Omental fat pad (tissue), 4 donors: ENCODE results near the gene PEPD. TPM values are rescaled to one million over a fixed set of nuclear protein-coding genes. Genes with fewer than 3 reads are reported as not detected.

Source experiments
- ATAC-seq: fragments of 150-250 bp; one replicate; pipeline ENCODE4 v1.9.1; 2016; ENCODE audit warnings: mild to moderate bottlenecking, moderate library complexity; ENCODE audit not compliant: low FRiP score
- DNase-seq: peaks from one replicate; pipeline ENCODE4 v3.0.0-alpha.2; 2019; ENCODE audit warnings: low spot score
- CTCF ChIP-seq, 3 donors: fragments of 450-650 bp; IDR thresholded peaks; one replicate each; pipeline ENCODE4 v1.5.1; 2016 to 2017; ENCODE audit warnings: antibody characterized with exemption in 3 of 3, mild to moderate bottlenecking in 3 of 3, moderate library complexity in 2 of 3
- total RNA-seq, 4 donors: library from RNA; depleted of rRNA; stranded (reverse); fragments of >200 nt; gene quantifications; one replicate each; pipeline ENCODE4 v1.1.0, GENCODE V29; 2016

Gene PEPD
- total RNA-seq, 4 donors from 2014 or later = 78.9 to 99.3 (median 89.8) TPM

- no peak for ATAC-seq
- no peak for DNase-seq
- no peak for TF ChIP-seq CTCF (IDR thresholded peaks at IDR 0.05)
Measured at GRCh38 chr19:33410915-33411401, 110.6 kb downstream of the PEPD start.

GRCh38 chr19:33409906-33410685 is 111.5 kb downstream of the PEPD start:
- no peak for ATAC-seq
- no peak for TF ChIP-seq CTCF (IDR thresholded peaks at IDR 0.05)
- DNase-seq = no peak

DNA sequence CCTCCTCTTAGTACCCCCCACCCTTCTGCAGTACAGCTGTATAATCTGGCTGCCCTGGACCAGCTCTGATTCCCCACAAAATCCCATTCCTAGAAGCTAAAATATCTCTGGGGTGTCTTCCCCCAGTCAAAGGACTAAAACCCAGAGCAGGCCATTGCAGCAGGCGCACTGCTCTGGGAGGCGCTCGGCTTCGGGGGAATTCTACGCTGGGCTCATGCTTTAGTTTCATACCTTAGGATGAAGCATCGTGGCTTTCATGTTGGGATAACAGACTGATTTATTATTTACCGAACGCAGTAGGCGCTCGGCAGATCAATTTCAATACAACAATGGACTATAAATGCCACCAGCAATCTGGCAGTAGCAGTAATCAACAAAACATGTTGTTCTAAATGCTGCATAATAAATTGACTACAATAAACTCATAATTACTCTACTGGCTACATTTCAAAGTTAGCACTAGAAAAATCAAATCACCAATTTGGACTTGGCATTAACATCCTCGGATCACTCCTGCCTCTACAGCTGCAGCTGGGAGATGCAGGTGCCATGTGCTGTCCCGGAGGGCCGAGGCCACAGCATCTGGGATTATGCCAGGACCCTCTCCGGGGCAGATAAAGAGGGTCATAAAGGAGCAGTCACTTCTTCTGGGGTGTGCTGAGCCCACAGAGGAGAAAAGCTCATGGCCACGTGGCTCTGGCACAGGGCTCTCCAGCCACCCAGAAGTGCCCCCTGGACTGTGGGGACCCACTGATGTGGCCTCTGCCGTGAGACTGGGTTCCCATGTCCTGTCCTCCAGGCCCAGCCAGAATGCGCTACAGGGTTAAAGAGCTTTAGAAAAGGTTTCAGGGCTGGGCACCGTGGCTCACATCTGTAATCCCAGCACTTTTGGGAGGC is 112.8 kb downstream of the PEPD start:
- ATAC-seq (no peak), DNase-seq (no peak)
- no peak for TF ChIP-seq CTCF (IDR thresholded peaks at IDR 0.05)

GRCh38 chr19:33408116-33408515 is 113.5 kb downstream of the PEPD start:
- DNase-seq (no peak), ATAC-seq (no peak)
- TF ChIP-seq CTCF (IDR thresholded peaks at IDR 0.05) = no peak

GRCh38 chr19:33407716-33408115 is 113.9 kb downstream of the PEPD start:
- no peak for ATAC-seq

GRCh38 chr19:33407140-33407551 is 114.4 kb downstream of the PEPD start:
- no peak for TF ChIP-seq CTCF (IDR thresholded peaks at IDR 0.05)
- ATAC-seq = no peak
- no peak for DNase-seq

More at GRCh38 chr19:33407716-33408115, 113.9 kb downstream of the PEPD start:
- no peak for TF ChIP-seq CTCF (IDR thresholded peaks at IDR 0.05)
- no peak for DNase-seq
